ENCODE measurements around the gene TBCCD1. TPM values are rescaled to one million over a fixed set of nuclear protein-coding genes. Genes with fewer than 3 reads are reported as not detected.

TBCCD1 gene
- total and polyA plus RNA-seq, 8 donors: 11.6 to 23.0 (median 19.2) TPM

DNA sequence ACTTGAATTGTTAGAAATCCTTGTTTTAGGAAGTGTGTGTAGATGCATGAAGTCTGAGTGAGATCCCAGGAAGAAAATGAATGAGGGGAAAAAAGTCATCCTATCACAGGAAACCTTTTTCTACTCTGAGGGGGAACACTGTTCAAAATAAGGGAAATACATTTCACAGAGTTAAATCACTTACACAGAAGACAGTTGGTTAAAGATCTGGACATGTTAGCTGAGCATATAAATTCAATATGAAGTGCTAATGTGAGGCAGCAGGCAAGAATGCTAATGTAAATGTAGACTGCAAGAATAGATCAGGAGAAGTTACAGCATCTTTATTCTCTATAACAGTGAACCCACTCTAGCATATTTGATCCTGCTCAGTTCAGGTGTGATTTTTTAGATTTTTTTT is 2.6 kb downstream of the TBCCD1 start:
- no peaks in the 10 kb centered on the region for H3K27me3 ChIP-seq
- no peak overlapping the region for H3K27ac ChIP-seq
- peaks cover 0 to 17% of the 10 kb centered on the region in 2 donors for H3K36me3 ChIP-seq
- ATAC-seq (no peak), DNase-seq (no peak)
- TF ChIP-seq, protein P1, sequence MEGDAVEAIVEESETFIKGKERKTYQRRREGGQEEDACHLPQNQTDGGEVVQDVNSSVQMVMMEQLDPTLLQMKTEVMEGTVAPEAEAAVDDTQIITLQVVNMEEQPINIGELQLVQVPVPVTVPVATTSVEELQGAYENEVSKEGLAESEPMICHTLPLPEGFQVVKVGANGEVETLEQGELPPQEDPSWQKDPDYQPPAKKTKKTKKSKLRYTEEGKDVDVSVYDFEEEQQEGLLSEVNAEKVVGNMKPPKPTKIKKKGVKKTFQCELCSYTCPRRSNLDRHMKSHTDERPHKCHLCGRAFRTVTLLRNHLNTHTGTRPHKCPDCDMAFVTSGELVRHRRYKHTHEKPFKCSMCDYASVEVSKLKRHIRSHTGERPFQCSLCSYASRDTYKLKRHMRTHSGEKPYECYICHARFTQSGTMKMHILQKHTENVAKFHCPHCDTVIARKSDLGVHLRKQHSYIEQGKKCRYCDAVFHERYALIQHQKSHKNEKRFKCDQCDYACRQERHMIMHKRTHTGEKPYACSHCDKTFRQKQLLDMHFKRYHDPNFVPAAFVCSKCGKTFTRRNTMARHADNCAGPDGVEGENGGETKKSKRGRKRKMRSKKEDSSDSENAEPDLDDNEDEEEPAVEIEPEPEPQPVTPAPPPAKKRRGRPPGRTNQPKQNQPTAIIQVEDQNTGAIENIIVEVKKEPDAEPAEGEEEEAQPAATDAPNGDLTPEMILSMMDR (IDR thresholded peaks at IDR 0.05): no peak
- intact Hi-C loops (cut with DNase I): no loop called here
- no peaks in the 10 kb centered on the region for H3K9me3 ChIP-seq
- peaks cover 6 to 76% of the 10 kb centered on the region in 2 donors for H3K4me1 ChIP-seq
- H3K4me3 ChIP-seq: no peak overlapping the region

DNA sequence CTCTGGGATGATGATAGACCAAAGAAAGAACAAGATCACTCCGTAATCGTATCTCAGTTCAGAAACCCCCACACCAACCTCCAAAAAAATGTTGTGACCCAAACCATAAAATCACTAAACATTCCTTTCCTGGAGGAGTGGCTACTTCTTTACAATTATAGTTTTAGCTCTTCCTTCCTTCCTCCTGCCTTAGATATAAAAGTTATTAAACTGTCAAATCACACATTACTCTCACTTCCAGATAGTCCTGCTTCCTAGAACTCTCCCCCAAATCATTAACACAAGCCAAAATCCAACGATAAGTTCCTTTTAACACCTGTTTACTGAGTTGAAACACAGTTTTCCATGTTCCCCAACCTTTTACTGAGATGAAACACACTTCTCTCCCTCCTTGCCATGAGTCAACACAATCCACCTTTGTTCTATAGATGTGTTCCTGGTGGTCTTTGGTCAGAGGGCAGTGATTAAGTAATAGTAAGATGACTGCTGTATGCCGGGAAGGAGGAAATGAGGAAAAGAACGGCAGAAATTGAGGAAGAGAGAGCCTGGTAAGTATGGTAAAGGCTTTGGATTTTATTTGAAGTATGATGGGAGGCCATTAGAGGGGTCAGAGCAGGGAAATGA is 14.6 kb downstream of the TBCCD1 start:
- DNase-seq (no peak), ATAC-seq (no peak)
- peaks cover 0 to 83% of the 10 kb centered on the region in 2 donors for H3K36me3 ChIP-seq
- intact Hi-C loops (cut with DNase I): no loop called here
- no peak overlapping the region for H3K27ac ChIP-seq
- H3K9me3 ChIP-seq: no peaks in the 10 kb centered on the region
- H3K4me3 ChIP-seq: no peak overlapping the region
- TF ChIP-seq, protein P1 (IDR thresholded peaks at IDR 0.05): no peak
- H3K27me3 ChIP-seq: no peaks in the 10 kb centered on the region
- H3K4me1 ChIP-seq: peaks cover 0 to 3% of the 10 kb centered on the region in 2 donors

DNA sequence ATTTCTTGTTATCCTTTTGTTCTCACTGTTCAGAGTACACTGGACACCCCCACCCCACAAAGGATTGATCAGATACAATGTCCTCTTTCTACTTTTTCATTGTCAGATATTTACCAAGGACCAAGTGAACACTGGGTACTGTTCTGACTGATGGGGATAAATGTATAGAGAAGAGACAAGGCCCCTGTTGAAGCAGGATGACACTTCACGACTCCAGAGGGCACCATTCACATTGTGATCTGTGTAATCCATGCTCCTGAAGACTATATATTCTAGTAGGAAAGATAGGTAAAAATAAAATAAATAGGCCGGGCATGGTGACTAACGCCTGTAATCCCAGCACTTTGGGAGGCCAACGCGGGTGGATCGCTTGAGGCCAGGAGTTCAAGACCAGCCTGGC is 15.8 kb downstream of the TBCCD1 start:
- H3K4me3 ChIP-seq: no peak overlapping the region
- peaks cover 0 to 3% of the 10 kb centered on the region in 2 donors for H3K4me1 ChIP-seq
- no peak for ATAC-seq
- H3K27ac ChIP-seq: no peak overlapping the region
- intact Hi-C loops (cut with DNase I): no loop called here
- TF ChIP-seq, protein P1 (IDR thresholded peaks at IDR 0.05): no peak
- peaks cover 0 to 83% of the 10 kb centered on the region in 2 donors for H3K36me3 ChIP-seq
- no peak for DNase-seq
- no peaks in the 10 kb centered on the region for H3K9me3 ChIP-seq
- H3K27me3 ChIP-seq: no peaks in the 10 kb centered on the region

DNA sequence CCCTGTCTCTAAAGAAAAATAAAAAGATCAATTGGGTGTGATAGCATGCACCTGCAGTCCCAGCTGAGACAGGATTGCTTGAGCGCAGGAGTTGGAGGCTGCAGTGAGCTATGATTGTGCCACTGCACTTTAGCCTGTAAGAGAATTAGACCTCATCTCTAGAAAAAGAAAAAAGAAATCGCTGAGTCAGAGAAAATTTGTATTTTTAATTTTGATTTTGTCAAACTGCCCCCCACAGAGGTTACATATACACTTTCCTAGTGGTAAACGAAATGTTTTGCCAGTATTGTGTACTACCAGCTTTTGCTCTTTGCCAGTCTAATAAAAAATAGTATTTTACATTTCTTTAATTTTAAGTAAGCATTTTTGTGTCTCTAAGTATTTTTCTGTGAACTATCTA is 17.6 kb downstream of the TBCCD1 start:
- Histone ChIP-seq H3K27ac (no peak overlapping the region), H3K9me3 (no peaks in the 10 kb centered on the region), H3K4me3 (no peak overlapping the region), H3K27me3 (no peaks in the 10 kb centered on the region), H3K36me3 (peaks cover 0 to 70% of the 10 kb centered on the region in 2 donors), H3K4me1 (peaks cover 0 to 3% of the 10 kb centered on the region in 2 donors)
- intact Hi-C loops (cut with DNase I): no loop called here
- TF ChIP-seq, protein P1 (IDR thresholded peaks at IDR 0.05): no peak
- ATAC-seq (no peak), DNase-seq (no peak)

DNA sequence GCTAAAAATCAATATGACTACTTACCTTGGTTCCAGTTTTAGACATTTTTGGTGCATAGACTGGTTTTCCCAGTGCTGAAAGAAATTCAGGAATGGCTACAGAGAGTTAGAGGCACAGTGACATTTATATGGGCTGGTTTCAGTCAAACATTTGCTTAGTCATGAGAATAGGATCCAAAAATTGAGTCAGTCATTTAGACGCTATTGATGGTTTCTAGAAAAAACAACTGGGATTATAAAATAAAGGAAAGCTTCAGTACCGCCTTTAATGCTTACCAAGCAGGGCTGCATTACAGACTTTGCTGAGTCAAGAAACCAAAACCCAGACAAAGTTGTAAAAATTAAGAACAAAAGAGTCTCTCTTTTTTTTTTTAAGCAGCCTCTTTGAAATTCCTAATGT is 22.9 kb downstream of the TBCCD1 start, which contains the start of gene CRYGS:
Gene CRYGS (minus strand): TSS at position 100 of the 400 bp plus-strand sequence. CDS start 54 bp downstream, at position 46.
- Histone ChIP-seq H3K9me3 (no peaks in the 10 kb centered on the region), H3K4me1 (peaks cover 3 to 11% of the 10 kb centered on the region in 2 donors), H3K4me3 (no peak within 1 kb of the TSS), H3K27ac (no peak within 1 kb of the TSS), H3K27me3 (no peaks in the 10 kb centered on the region), H3K36me3 (peaks cover 0 to 41% of the 10 kb centered on the region in 2 donors)
- ATAC-seq: no peak
- no peak for DNase-seq
- TF ChIP-seq, protein P1 (IDR thresholded peaks at IDR 0.05): no peak
- intact Hi-C loops (cut with DNase I): loop anchor here in 1 of 2 donors (5.0 kb wide), 1 partner anchor 287 kb away; no protein-coding TSS in a partner anchor
